ENCODE data around the gene CASZ1. TPM values are rescaled to one million over a fixed set of nuclear protein-coding genes. Genes with fewer than 3 reads are reported as not detected.

CASZ1 gene
- polyA plus RNA-seq, 1 experiment = 0.64 TPM

DNA sequence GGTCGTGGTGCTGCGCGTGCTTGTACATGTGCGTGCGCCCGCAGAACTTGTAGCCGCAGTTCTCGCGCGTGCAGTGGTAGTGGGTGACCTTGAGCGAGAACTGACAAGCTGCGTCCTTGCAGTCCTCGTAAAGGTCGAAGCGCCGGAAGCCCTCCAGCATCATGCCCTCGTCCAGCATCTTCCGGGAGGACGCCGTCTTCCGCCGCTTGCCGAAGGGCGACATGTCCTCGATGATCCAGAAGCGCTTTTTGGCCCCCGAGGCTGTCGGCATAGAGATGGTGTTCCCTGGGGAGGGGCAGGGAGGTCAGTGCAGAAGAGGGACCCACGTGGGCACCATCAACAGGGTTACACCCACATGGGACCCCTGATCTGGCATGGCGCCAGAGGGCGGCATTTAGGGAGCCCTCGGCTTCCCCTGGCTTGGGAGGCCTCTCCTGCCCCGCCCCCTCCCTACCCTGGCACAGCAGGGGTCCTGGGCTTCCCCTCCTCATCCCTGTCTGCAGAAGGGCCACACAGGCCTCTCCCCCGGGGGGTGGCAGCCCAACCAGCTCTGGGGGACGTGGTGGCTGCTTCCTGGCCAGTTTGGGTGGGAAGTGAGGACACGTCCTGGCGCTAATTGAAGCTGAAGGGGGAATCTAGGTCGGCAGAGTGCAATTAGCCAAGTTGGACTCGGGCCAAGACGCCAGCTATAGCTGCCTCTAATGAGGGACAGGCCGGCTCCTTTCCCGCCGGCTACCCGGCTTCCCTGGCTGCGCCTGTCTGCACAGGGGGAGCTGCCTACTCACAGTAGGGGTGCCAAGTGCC lies 156.5 kb downstream of the CASZ1 start:
- CTCF ChIA-PET = interaction anchor here (1.1 to 1.3 kb wide), 2 partner anchors 61 to 145 kb away, joined by 3 read pairs; no protein-coding TSS in a partner anchor
- POLR2A ChIA-PET = no interaction called here
- Histone ChIP-seq H3K27me3 (ENCODE audit: control insufficient read depth, insufficient read depth, low read length) (no peaks in the 10 kb centered on the region), H3K36me3 (ENCODE audit: control insufficient read depth, insufficient read depth, low read length) (no peaks in the 10 kb centered on the region), H3K4me3 (ENCODE audit: low read depth, low read length) (no peak overlapping the region)
- no peak for DNase-seq (ENCODE audit: low read depth)
- TF ChIP-seq, protein P1, sequence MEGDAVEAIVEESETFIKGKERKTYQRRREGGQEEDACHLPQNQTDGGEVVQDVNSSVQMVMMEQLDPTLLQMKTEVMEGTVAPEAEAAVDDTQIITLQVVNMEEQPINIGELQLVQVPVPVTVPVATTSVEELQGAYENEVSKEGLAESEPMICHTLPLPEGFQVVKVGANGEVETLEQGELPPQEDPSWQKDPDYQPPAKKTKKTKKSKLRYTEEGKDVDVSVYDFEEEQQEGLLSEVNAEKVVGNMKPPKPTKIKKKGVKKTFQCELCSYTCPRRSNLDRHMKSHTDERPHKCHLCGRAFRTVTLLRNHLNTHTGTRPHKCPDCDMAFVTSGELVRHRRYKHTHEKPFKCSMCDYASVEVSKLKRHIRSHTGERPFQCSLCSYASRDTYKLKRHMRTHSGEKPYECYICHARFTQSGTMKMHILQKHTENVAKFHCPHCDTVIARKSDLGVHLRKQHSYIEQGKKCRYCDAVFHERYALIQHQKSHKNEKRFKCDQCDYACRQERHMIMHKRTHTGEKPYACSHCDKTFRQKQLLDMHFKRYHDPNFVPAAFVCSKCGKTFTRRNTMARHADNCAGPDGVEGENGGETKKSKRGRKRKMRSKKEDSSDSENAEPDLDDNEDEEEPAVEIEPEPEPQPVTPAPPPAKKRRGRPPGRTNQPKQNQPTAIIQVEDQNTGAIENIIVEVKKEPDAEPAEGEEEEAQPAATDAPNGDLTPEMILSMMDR (IDR thresholded peaks at IDR 0.05; ENCODE audit: insufficient read depth, low read depth, low read length) = no peak

DNA sequence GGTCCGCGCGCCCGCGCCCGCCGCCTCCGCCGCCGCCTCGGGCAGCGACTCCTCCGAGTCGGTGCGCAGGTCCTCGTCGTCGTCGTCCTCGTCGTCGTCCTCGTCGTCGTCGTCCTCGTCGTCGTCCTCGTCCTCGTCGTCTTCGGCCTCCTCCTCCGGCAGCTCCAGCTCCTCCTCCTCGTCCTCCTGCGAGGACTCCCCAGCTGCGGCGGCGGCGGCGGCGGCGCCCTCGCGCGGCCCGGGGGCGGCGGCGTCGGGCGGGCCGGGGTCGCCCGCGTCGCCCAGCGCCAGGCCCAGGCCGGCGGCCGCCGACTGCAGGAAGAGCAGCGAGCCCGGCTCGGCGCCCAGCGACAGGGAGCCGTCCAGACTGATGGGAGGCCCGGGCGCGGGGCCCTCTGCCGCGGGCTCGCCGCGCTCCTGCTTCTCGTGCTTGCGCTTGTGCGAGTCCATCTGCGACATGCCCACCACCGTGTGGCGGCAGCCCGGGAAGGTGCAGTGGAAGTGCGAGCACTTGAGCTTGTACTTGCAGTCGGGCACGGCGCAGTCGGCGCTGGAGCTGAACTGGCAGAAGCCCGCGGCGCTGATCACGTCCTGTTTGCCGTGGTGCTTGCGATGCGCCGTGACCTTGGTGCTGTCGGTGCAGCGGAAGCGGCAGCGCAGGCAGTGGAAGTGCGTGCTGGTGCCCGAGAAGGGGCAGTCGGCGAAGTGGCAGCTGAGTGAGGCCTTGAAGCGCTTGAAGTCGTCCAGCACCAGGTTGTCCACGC lies 157.3 kb downstream of the CASZ1 start:
- no peaks in the 10 kb centered on the region for H3K27me3 ChIP-seq (ENCODE audit: control insufficient read depth, insufficient read depth, low read length)
- H3K4me3 ChIP-seq (ENCODE audit: low read depth, low read length) = no peak overlapping the region
- POLR2A ChIA-PET = no interaction called here
- CTCF ChIA-PET = no interaction called here
- H3K36me3 ChIP-seq (ENCODE audit: control insufficient read depth, insufficient read depth, low read length) = no peaks in the 10 kb centered on the region
- TF ChIP-seq, protein P1 (IDR thresholded peaks at IDR 0.05; ENCODE audit: insufficient read depth, low read depth, low read length) = no peak
- DNase-seq (ENCODE audit: low read depth) = no peak

DNA sequence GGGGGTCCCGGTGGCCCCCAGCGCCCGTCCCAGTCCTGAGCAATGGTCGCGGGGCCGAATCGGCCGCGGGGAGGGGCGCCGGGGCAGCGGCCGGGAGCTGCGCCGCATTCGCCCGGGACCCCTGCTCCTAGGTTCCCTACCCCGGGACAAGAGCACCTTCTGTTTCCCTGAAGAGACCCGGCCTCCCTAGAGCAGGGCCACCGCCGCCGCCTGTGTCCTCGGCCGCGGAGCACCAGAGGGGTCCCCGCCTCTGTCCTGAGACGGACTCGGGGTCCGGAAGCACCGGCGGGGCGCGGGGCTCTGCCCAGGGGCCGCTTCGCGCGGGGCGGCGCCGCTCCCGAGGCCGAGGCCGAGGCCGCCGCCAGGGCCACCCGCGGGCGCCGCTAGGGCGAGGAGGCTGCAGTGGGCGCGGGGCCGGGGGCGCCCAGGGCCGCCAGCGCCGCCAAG lies 157.9 kb downstream of the CASZ1 start:
- DNase-seq (ENCODE audit: low read depth) = no peak
- no peaks in the 10 kb centered on the region for H3K27me3 ChIP-seq (ENCODE audit: control insufficient read depth, insufficient read depth, low read length)
- H3K36me3 ChIP-seq (ENCODE audit: control insufficient read depth, insufficient read depth, low read length) = no peaks in the 10 kb centered on the region
- TF ChIP-seq, protein P1 (IDR thresholded peaks at IDR 0.05; ENCODE audit: insufficient read depth, low read depth, low read length) = no peak
- H3K4me3 ChIP-seq (ENCODE audit: low read depth, low read length) = peak overlapping the region; percentile 26
- ChIA-PET POLR2A (no interaction called here), CTCF (no interaction called here)

DNA sequence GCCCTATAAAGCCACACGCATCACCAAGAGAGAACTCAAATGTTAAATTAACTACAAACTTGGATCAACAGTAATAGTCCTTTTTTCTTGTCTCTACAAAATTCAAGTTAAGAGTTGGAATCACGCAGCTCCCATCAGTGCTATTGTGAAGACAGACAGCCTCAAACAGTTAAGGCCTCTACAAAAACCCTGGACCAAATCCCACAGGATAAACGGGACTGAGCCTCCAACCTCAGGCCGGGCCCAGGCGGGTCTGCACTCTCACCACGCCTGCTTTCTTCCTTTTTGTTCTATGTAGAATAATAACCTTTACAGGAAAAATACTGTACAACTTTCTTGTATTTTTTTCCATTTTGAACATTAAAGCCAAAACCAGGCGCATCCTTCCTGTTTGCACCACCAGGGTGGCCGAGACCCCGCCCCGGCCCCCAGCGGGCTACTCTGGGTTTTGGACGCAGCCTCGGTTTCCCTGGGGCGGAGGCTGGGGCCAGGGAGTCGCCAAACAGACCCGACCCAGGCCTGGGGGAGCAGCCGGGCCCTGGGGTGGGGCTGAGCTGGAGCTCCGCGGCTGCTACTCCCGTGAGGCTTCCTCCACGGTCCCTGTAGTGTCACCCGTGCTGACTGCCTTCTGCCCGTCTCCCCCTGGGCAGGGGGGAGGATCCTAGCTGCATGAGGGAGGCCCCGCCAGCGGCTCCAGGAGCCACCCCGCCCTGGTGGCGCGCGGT lies 158.4 kb downstream of the CASZ1 start:
- CTCF ChIA-PET = no interaction called here
- TF ChIP-seq, protein P1 (IDR thresholded peaks at IDR 0.05; ENCODE audit: insufficient read depth, low read depth, low read length) = no peak
- no peaks in the 10 kb centered on the region for H3K27me3 ChIP-seq (ENCODE audit: control insufficient read depth, insufficient read depth, low read length)
- POLR2A ChIA-PET = no interaction called here
- H3K4me3 ChIP-seq (ENCODE audit: low read depth, low read length) = peak overlapping the region; percentile 26
- DNase-seq (ENCODE audit: low read depth) = no peak
- H3K36me3 ChIP-seq (ENCODE audit: control insufficient read depth, insufficient read depth, low read length) = 0 out of 2 replicates have a peak, but pooled peaks cover 2% of the 10 kb centered on the region

DNA sequence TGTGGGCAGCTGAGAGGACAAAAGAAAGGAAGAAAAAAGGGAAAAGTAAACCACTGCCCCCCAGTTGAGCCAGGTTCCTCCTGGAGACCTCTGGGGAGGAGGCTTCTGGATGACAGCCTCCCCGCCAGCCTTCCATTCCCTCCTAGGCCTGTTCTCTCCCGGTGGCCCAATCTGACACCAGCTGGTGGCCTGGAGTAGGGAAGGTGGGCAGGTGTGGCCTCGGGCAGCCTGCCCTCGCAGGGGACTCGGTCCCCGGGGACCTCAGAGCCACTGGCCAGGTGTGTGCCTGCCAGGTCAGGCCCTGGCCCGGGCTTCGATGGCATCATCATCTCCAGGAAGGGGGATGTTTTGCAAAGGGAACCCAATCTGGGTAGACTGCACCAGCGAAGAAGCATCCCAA lies 159.0 kb downstream of the CASZ1 start:
- Histone ChIP-seq H3K36me3 (ENCODE audit: control insufficient read depth, insufficient read depth, low read length) (0 out of 2 replicates have a peak, but pooled peaks cover 2% of the 10 kb centered on the region), H3K4me3 (ENCODE audit: low read depth, low read length) (no peak overlapping the region), H3K27me3 (ENCODE audit: control insufficient read depth, insufficient read depth, low read length) (no peaks in the 10 kb centered on the region)
- TF ChIP-seq, protein P1 (IDR thresholded peaks at IDR 0.05; ENCODE audit: insufficient read depth, low read depth, low read length) = no peak
- POLR2A ChIA-PET = no interaction called here
- CTCF ChIA-PET = no interaction called here
- DNase-seq (ENCODE audit: low read depth) = no peak
